ENCODE data around the gene NKX2-4. TPM values are rescaled to one million over a fixed set of nuclear protein-coding genes. Genes with fewer than 3 reads are reported as not detected.

The NKX2-4 gene
- total and polyA plus RNA-seq, 9 of the 15 experiments (the other 6 are each of a cell fraction or from before 2014, with no cell fraction given), result not detected

DNA sequence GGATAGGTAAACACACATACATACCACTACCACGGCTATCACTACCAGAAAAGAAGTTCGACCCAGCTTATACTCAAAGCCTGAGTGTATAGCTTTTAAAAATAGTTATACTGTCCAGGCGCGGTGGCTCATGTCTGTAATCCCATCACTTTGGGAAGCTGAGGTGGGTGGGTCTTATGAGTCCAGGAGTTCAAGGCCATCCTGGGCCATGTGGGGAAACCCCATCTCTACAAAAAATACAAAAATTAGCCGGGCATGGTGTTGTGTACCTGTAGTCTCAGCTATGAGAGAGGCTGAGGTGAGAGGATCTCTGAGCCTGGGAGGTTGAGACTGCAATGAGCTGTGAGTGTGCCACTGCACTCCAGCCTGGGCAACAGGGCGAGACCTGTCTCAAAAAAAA lies 32.9 kb downstream of the NKX2-4 start (continued):
- TF ChIP-seq, protein P1, sequence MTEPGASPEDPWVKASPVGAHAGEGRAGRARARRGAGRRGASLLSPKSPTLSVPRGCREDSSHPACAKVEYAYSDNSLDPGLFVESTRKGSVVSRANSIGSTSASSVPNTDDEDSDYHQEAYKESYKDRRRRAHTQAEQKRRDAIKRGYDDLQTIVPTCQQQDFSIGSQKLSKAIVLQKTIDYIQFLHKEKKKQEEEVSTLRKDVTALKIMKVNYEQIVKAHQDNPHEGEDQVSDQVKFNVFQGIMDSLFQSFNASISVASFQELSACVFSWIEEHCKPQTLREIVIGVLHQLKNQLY (CRISPR knock-in tag; conservative IDR thresholded peaks at IDR 0.05), result no peak

DNA sequence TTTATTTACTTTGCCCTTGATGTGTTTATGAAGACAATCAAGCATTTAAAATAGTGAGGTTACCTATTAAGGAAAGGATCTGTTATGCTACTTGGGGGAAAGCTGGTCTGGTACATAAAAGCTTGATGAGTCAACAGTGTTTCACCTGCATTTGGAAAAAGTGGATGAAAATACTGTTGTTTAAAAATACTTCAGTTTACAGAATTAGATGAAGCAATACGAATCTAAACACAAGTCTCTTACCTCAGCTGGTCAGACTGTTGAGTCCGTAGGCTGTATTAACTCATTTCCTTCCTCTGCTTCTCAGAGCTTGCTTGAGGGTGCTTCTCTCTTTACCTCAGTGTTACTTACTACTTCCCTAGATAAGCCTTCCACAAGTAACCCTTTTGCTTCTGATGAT lies 36.1 kb downstream of the NKX2-4 start:
- Histone ChIP-seq H3K9me1 (ENCODE audit: control insufficient read depth, insufficient read depth, low read length) (no peaks in the 10 kb centered on the region), H3K9ac (ENCODE audit: insufficient read depth in 1 of 2, low read depth in 2 of 2, low read length in 2 of 2) (no peak overlapping the region), H3K27ac (ENCODE audit: extremely low read depth, low read depth, low read length) (no peak overlapping the region), H3K4me3 (no peak overlapping the region), H4K20me1 (replicated peaks; ENCODE audit: control insufficient read depth, insufficient read depth, low read length) (no peaks in the 10 kb centered on the region), H3K27me3 (ENCODE audit: control insufficient read depth in 2 of 2, insufficient read depth in 2 of 2, low read length in 2 of 2) (no peaks in the 10 kb centered on the region), H3K9me3 (replicated peaks; ENCODE audit: control insufficient read depth, insufficient read depth, low read depth, low read length) (no peaks in the 10 kb centered on the region), H2AFZ (ENCODE audit: low read depth, low read length) (no peak overlapping the region), H3K79me2 (ENCODE audit: control insufficient read depth, insufficient read depth, low read length) (no peaks in the 10 kb centered on the region; the same call in 2 of the 3 replicates), H3K4me2 (ENCODE audit: insufficient read depth, low read length) (no peak overlapping the region), H3K36me3 (ENCODE audit: control insufficient read depth, insufficient read depth, low read length) (peaks cover 67% of the 10 kb centered on the region), H3K4me1 (replicated peaks in 1 of 2; ENCODE audit: control insufficient read depth in 2 of 2, insufficient read depth in 2 of 2, low read length in 2 of 2) (no peaks in the 10 kb centered on the region)
- FAIRE-seq (no peak), DNase-seq (ENCODE audit: extremely low read depth in 1 of 4, low spot score in 3 of 4) (no peak), ATAC-seq (no peak)
- in situ Hi-C loops (cut with MboI), result no loop called here
- WGBS (ENCODE audit: insufficient coverage, low coverage, missing lambda C conversion rate), result 86% methylated on average over 2 of the region's 2 CpGs
- BruUV-seq (replicated peaks), result no TSS peak
- ChIA-PET CTCF (ENCODE audit: low intra/inter-chr PET ratio) (no interaction called here), POLR2A (no interaction called here)
- intact Hi-C loops (cut with micrococcal nuclease), result no loop called here
- TF ChIP-seq TCF3 (CRISPR knock-in tag; IDR thresholded peaks at IDR 0.05), result no peak
- no peak for TF ChIP-seq MXI1 (IDR thresholded peaks at IDR 0.05; ENCODE audit: low read depth, low read length)
- TF ChIP-seq CBX1 (IDR thresholded peaks at IDR 0.05; ENCODE audit: low read depth), result no peak
- TF ChIP-seq SMARCA5 (IDR thresholded peaks at IDR 0.05), result no peak
- TF ChIP-seq ZC3H8 (IDR thresholded peaks at IDR 0.05), result no peak
- no peak for TF ChIP-seq ZNF436 (CRISPR knock-in tag; IDR thresholded peaks at IDR 0.05)
- TF ChIP-seq, protein P2, sequence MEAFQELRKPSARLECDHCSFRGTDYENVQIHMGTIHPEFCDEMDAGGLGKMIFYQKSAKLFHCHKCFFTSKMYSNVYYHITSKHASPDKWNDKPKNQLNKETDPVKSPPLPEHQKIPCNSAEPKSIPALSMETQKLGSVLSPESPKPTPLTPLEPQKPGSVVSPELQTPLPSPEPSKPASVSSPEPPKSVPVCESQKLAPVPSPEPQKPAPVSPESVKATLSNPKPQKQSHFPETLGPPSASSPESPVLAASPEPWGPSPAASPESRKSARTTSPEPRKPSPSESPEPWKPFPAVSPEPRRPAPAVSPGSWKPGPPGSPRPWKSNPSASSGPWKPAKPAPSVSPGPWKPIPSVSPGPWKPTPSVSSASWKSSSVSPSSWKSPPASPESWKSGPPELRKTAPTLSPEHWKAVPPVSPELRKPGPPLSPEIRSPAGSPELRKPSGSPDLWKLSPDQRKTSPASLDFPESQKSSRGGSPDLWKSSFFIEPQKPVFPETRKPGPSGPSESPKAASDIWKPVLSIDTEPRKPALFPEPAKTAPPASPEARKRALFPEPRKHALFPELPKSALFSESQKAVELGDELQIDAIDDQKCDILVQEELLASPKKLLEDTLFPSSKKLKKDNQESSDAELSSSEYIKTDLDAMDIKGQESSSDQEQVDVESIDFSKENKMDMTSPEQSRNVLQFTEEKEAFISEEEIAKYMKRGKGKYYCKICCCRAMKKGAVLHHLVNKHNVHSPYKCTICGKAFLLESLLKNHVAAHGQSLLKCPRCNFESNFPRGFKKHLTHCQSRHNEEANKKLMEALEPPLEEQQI (IDR thresholded peaks at IDR 0.05), result no peak
- no peak for TF ChIP-seq HDAC3 (IDR thresholded peaks at IDR 0.05; ENCODE audit: borderline replicate concordance, partially characterized antibody)
- no peak for TF ChIP-seq ZNF140 (CRISPR knock-in tag; IDR thresholded peaks at IDR 0.05)
- TF ChIP-seq, protein P3, sequence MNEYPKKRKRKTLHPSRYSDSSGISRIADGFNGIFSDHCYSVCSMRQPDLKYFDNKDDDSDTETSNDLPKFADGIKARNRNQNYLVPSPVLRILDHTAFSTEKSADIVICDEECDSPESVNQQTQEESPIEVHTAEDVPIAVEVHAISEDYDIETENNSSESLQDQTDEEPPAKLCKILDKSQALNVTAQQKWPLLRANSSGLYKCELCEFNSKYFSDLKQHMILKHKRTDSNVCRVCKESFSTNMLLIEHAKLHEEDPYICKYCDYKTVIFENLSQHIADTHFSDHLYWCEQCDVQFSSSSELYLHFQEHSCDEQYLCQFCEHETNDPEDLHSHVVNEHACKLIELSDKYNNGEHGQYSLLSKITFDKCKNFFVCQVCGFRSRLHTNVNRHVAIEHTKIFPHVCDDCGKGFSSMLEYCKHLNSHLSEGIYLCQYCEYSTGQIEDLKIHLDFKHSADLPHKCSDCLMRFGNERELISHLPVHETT (CRISPR knock-in tag; conservative IDR thresholded peaks at IDR 0.05 in 1 of 2, IDR thresholded peaks at IDR 0.05 in 1 of 2), result no peak
- no peak for TF ChIP-seq ASH1L (IDR thresholded peaks at IDR 0.05; ENCODE audit: borderline replicate concordance, low read depth, partially characterized antibody)
- TF ChIP-seq ATF7 (IDR thresholded peaks at IDR 0.05), result no peak
- no peak for TF ChIP-seq CBX3 (IDR thresholded peaks at IDR 0.05; ENCODE audit: borderline replicate concordance in 1 of 2, low read length in 2 of 2)
- TF ChIP-seq MYNN (IDR thresholded peaks at IDR 0.05), result no peak
- TF ChIP-seq MYNN (CRISPR knock-in tag; IDR thresholded peaks at IDR 0.05), result no peak
